ENCODE results near the gene CLASRP. TPM values are rescaled to one million over a fixed set of nuclear protein-coding genes. Genes with fewer than 3 reads are reported as not detected.
A peak's percentile ranks its signal among the peaks of the same experiment; 100 is the strongest.

CLASRP gene
- total and polyA plus RNA-seq, 9 of the 15 experiments (the other 6 are each of a cell fraction or from before 2014, with no cell fraction given): 0.94 to 86.3 (median 44.0) TPM

DNA sequence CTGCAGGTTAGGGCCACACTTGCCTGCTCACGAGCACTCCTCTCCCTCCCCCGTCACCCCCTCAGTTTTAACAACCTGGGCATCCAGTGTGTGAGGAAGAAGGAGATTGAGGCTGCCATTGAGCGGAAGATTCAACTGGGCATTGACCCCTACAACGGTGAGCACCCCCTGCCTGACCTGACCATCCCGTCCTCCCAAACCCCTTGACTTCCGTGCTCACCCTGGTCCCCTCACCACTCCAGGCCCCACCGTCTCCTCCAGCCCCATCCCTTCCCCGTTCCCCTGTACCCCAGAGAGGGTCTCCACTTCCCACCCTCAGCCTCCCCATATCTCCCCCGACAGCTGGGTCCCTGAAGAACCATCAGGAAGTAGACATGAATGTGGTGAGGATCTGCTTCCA is 13.6 kb upstream of the CLASRP start:
- Histone ChIP-seq H3K27ac (ENCODE audit: extremely low read depth, low read depth, low read length) (no peak overlapping the region), H3K27me3 (ENCODE audit: control insufficient read depth in 2 of 2, insufficient read depth in 2 of 2, low read length in 2 of 2) (no peaks in the 10 kb centered on the region; a peak in 1 of 5 replicates), H3K4me1 (replicated peaks in 1 of 2; ENCODE audit: control insufficient read depth in 2 of 2, insufficient read depth in 2 of 2, low read length in 2 of 2) (peaks cover 0 to 10% of the 10 kb centered on the region in 2 experiments; a peak in 2 of 5 replicates), H3K9me1 (ENCODE audit: control insufficient read depth, insufficient read depth, low read length) (no peaks in the 10 kb centered on the region), H3K4me3 (no peak overlapping the region), H3K9me3 (replicated peaks; ENCODE audit: control insufficient read depth, insufficient read depth, low read depth, low read length) (no peaks in the 10 kb centered on the region), H3K79me2 (ENCODE audit: control insufficient read depth, insufficient read depth, low read length) (no peaks in the 10 kb centered on the region), H3K9ac (ENCODE audit: insufficient read depth in 1 of 2, low read depth in 2 of 2, low read length in 2 of 2) (peak overlapping the region in 1 of 2 experiments; percentile 35; a peak in 1 of 4 replicates), H2AFZ (ENCODE audit: low read depth, low read length) (no peak overlapping the region), H3K36me3 (ENCODE audit: control insufficient read depth, insufficient read depth, low read length) (no peaks in the 10 kb centered on the region), H4K20me1 (replicated peaks; ENCODE audit: control insufficient read depth, insufficient read depth, low read length) (no peaks in the 10 kb centered on the region), H3K4me2 (ENCODE audit: insufficient read depth, low read length) (no peak overlapping the region)
- TF ChIP-seq, protein P1, sequence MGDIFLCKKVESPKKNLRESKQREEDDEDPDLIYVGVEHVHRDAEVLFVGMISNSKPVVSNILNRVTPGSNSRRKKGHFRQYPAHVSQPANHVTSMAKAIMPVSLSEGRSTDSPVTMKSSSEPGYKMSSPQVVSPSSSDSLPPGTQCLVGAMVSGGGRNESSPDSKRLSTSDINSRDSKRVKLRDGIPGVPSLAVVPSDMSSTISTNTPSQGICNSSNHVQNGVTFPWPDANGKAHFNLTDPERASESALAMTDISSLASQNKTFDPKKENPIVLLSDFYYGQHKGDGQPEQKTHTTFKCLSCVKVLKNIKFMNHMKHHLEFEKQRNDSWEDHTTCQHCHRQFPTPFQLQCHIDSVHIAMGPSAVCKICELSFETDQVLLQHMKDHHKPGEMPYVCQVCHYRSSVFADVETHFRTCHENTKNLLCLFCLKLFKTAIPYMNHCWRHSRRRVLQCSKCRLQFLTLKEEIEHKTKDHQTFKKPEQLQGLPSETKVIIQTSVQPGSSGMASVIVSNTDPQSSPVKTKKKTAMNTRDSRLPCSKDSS (IDR thresholded peaks at IDR 0.05; ENCODE audit: low read depth, partially characterized antibody): no peak
- TF ChIP-seq, protein P2, sequence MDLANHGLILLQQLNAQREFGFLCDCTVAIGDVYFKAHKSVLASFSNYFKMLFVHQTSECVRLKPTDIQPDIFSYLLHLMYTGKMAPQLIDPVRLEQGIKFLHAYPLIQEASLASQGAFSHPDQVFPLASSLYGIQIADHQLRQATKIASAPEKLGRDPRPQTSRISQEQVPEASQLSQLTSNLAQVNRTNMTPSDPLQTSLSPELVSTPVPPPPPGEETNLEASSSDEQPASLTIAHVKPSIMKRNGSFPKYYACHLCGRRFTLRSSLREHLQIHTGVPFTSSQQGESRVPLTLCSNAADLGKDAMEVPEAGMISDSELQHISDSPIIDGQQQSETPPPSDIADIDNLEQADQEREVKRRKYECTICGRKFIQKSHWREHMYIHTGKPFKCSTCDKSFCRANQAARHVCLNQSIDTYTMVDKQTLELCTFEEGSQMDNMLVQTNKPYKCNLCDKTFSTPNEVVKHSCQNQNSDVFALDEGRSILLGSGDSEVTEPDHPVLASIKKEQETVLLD (IDR thresholded peaks at IDR 0.05): no peak
- no peak for TF ChIP-seq ETS2 (tag; IDR thresholded peaks at IDR 0.05; ENCODE audit: borderline replicate concordance, poor library complexity, severe bottlenecking)
- TF ChIP-seq PHF20 (IDR thresholded peaks at IDR 0.05; ENCODE audit: partially characterized antibody): no peak
- TF ChIP-seq, protein P3, sequence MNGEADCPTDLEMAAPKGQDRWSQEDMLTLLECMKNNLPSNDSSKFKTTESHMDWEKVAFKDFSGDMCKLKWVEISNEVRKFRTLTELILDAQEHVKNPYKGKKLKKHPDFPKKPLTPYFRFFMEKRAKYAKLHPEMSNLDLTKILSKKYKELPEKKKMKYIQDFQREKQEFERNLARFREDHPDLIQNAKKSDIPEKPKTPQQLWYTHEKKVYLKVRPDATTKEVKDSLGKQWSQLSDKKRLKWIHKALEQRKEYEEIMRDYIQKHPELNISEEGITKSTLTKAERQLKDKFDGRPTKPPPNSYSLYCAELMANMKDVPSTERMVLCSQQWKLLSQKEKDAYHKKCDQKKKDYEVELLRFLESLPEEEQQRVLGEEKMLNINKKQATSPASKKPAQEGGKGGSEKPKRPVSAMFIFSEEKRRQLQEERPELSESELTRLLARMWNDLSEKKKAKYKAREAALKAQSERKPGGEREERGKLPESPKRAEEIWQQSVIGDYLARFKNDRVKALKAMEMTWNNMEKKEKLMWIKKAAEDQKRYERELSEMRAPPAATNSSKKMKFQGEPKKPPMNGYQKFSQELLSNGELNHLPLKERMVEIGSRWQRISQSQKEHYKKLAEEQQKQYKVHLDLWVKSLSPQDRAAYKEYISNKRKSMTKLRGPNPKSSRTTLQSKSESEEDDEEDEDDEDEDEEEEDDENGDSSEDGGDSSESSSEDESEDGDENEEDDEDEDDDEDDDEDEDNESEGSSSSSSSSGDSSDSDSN (IDR thresholded peaks at IDR 0.05; ENCODE audit: borderline replicate concordance in 1 of 2, low read depth in 2 of 2, low read length in 2 of 2): no peak
- FAIRE-seq: no peak
- no peak for DNase-seq (ENCODE audit: extremely low read depth in 1 of 4, low spot score in 3 of 4)
- ChIA-PET POLR2A (no interaction called here), CTCF (ENCODE audit: low intra/inter-chr PET ratio) (no interaction called here)
- in situ Hi-C loops (cut with MboI) (no loop called here), intact Hi-C loops (cut with micrococcal nuclease) (no loop called here)
- no peak for ATAC-seq
- BruUV-seq (replicated peaks): no TSS peak
- 48% methylated on average over 7 of the region's 9 CpGs for WGBS (ENCODE audit: insufficient coverage, low coverage, missing lambda C conversion rate)
